Activated T-helper 17 cell treated with anti-CD3 and anti-CD28 coated beads, Interleukin-2, amount 50 U/mL, for 72 hours (primary cell): ENCODE measurements around the gene STARD3NL. TPM values are rescaled to one million over a fixed set of nuclear protein-coding genes. Genes with fewer than 3 reads are reported as not detected.
"Not testable (repeated sequence)": the region's sequence is repeated elsewhere in the genome, so short reads cannot be mapped to it uniquely, and the experiment has no call there.

Experiments used
- ATAC-seq: fragments of 150-1000 bp; cut with Tn5 transposase; replicated peaks from 2 replicates; pipeline ENCODE4 v1.10.0; 2021; ENCODE audit warnings: mild to moderate bottlenecking, moderate library complexity
- H3K27ac Mint-ChIP-seq: one replicate; pipeline ENCODE4 v1.8.0; 2022; ENCODE audit warnings: mixed read lengths
- H3K27me3 Mint-ChIP-seq: one replicate; pipeline ENCODE4 v1.8.0; 2022; ENCODE audit warnings: mixed read lengths
- H3K36me3 Mint-ChIP-seq: one replicate; pipeline ENCODE4 v1.8.0; 2022; ENCODE audit warnings: low read depth, mild to moderate bottlenecking, mixed read lengths
- H3K4me1 Mint-ChIP-seq: one replicate; pipeline ENCODE4 v1.8.0; 2022; ENCODE audit warnings: mixed read lengths
- H3K4me3 Mint-ChIP-seq: one replicate; pipeline ENCODE4 v1.8.0; 2022; ENCODE audit warnings: mild to moderate bottlenecking, mixed read lengths
- H3K9me3 Mint-ChIP-seq: one replicate; pipeline ENCODE4 v1.8.0; 2022; ENCODE audit warnings: mixed read lengths
- total RNA-seq, 2 donors: library from RNA; stranded (reverse); gene quantifications; one replicate each; pipeline ENCODE4 v1.2.3, GENCODE V29; 2022

Gene STARD3NL
- total RNA-seq, 2 donors from 2014 or later = 20.6 to 28.9 TPM

GRCh38 chr7:38171623-38172391 is 6.2 kb upstream of the STARD3NL start:
- peaks cover 14% of the 10 kb centered on the region for H3K4me1 Mint-ChIP-seq
- peak; percentile 86 for ATAC-seq
- no peaks in the 10 kb centered on the region for H3K36me3 Mint-ChIP-seq
- H3K9me3 Mint-ChIP-seq = no peaks in the 10 kb centered on the region
- H3K27me3 Mint-ChIP-seq = peaks cover 26% of the 10 kb centered on the region
- H3K27ac Mint-ChIP-seq = peak overlapping the region; percentile 24
- H3K4me3 Mint-ChIP-seq = peak overlapping the region; percentile 39

GRCh38 chr7:38175547-38175946 is 2.5 kb upstream of the STARD3NL start:
- not testable (repeated sequence) for H3K9me3 Mint-ChIP-seq, H3K4me3 Mint-ChIP-seq, H3K36me3 Mint-ChIP-seq, H3K27ac Mint-ChIP-seq, ATAC-seq
- H3K27me3 Mint-ChIP-seq = peaks cover 16% of the 10 kb centered on the region
- peaks cover 25% of the 10 kb centered on the region for H3K4me1 Mint-ChIP-seq

- H3K27ac Mint-ChIP-seq = peak overlapping the region; percentile 86
- no peaks in the 10 kb centered on the region for H3K9me3 Mint-ChIP-seq
- H3K4me3 Mint-ChIP-seq = peak overlapping the region; percentile 93
- H3K4me1 Mint-ChIP-seq = peaks cover 15% of the 10 kb centered on the region
- no peak for ATAC-seq
- H3K27me3 Mint-ChIP-seq = peaks cover 12% of the 10 kb centered on the region
- H3K36me3 Mint-ChIP-seq = no peaks in the 10 kb centered on the region
Measured at GRCh38 chr7:38177621-38178003, 433 bp upstream of the STARD3NL start.

- peak; percentile 35 for ATAC-seq
- H3K36me3 Mint-ChIP-seq = no peaks in the 10 kb centered on the region
- peak overlapping the region; percentile 93 for H3K4me3 Mint-ChIP-seq
Measured at GRCh38 chr7:38178695-38179344, 775 bp downstream of the STARD3NL start.

GRCh38 chr7:38179776-38180226 is 1.8 kb downstream of the STARD3NL start:
- Mint-ChIP-seq H3K27ac (peak overlapping the region; percentile 2), H3K9me3 (no peaks in the 10 kb centered on the region), H3K36me3 (no peaks in the 10 kb centered on the region), H3K27me3 (peaks cover 1% of the 10 kb centered on the region), H3K4me3 (peak overlapping the region; percentile 93), H3K4me1 (peaks cover 11% of the 10 kb centered on the region)
- ATAC-seq = no peak

More at GRCh38 chr7:38178695-38179344, 775 bp downstream of the STARD3NL start:
- H3K27ac Mint-ChIP-seq = peak overlapping the region; percentile 86
- H3K27me3 Mint-ChIP-seq = peaks cover 10% of the 10 kb centered on the region
- H3K4me1 Mint-ChIP-seq = peaks cover 14% of the 10 kb centered on the region
- H3K9me3 Mint-ChIP-seq = no peaks in the 10 kb centered on the region

GRCh38 chr7:38181111-38181510 is 3.1 kb downstream of the STARD3NL start:
- no peak for ATAC-seq
- H3K4me1 Mint-ChIP-seq = peaks cover 11% of the 10 kb centered on the region
- H3K27ac Mint-ChIP-seq = no peak overlapping the region
- H3K27me3 Mint-ChIP-seq = no peaks in the 10 kb centered on the region
- no peak overlapping the region for H3K4me3 Mint-ChIP-seq
- no peaks in the 10 kb centered on the region for H3K36me3 Mint-ChIP-seq
- no peaks in the 10 kb centered on the region for H3K9me3 Mint-ChIP-seq

GRCh38 chr7:38182450-38182849 is 4.4 kb downstream of the STARD3NL start:
- no peak for ATAC-seq
- no peak overlapping the region for H3K4me3 Mint-ChIP-seq
- H3K36me3 Mint-ChIP-seq = no peaks in the 10 kb centered on the region
- H3K27me3 Mint-ChIP-seq = no peaks in the 10 kb centered on the region
- H3K4me1 Mint-ChIP-seq = peaks cover 18% of the 10 kb centered on the region
- no peak overlapping the region for H3K27ac Mint-ChIP-seq
- no peaks in the 10 kb centered on the region for H3K9me3 Mint-ChIP-seq

GRCh38 chr7:38185395-38186307 is 7.6 kb downstream of the STARD3NL start:
- H3K27ac Mint-ChIP-seq = no peak overlapping the region
- H3K9me3 Mint-ChIP-seq = no peaks in the 10 kb centered on the region
- H3K36me3 Mint-ChIP-seq = no peaks in the 10 kb centered on the region
- no peaks in the 10 kb centered on the region for H3K27me3 Mint-ChIP-seq
- H3K4me1 Mint-ChIP-seq = peaks cover 30% of the 10 kb centered on the region
- no peak for ATAC-seq
- H3K4me3 Mint-ChIP-seq = no peak overlapping the region

- no peaks in the 10 kb centered on the region for H3K36me3 Mint-ChIP-seq
- H3K4me1 Mint-ChIP-seq = peaks cover 30% of the 10 kb centered on the region
- no peak for ATAC-seq
- H3K27ac Mint-ChIP-seq = no peak overlapping the region
- no peaks in the 10 kb centered on the region for H3K9me3 Mint-ChIP-seq
- no peak overlapping the region for H3K4me3 Mint-ChIP-seq
- H3K27me3 Mint-ChIP-seq = no peaks in the 10 kb centered on the region
Measured at GRCh38 chr7:38186593-38187314, 8.7 kb downstream of the STARD3NL start.

GRCh38 chr7:38187794-38188440 is 9.9 kb downstream of the STARD3NL start:
- Mint-ChIP-seq H3K4me1 (peaks cover 39% of the 10 kb centered on the region), H3K36me3 (no peaks in the 10 kb centered on the region), H3K9me3 (no peaks in the 10 kb centered on the region), H3K27ac (no peak overlapping the region), H3K4me3 (no peak overlapping the region), H3K27me3 (no peaks in the 10 kb centered on the region)
- no peak for ATAC-seq

GRCh38 chr7:38189231-38189938 is 11.3 kb downstream of the STARD3NL start:
- no peak for ATAC-seq
- Mint-ChIP-seq H3K4me1 (peaks cover 40% of the 10 kb centered on the region), H3K4me3 (no peak overlapping the region), H3K27me3 (no peaks in the 10 kb centered on the region), H3K27ac (no peak overlapping the region), H3K9me3 (no peaks in the 10 kb centered on the region), H3K36me3 (no peaks in the 10 kb centered on the region)

- Mint-ChIP-seq H3K27ac (no peak overlapping the region), H3K27me3 (no peaks in the 10 kb centered on the region), H3K9me3 (no peaks in the 10 kb centered on the region), H3K36me3 (no peaks in the 10 kb centered on the region), H3K4me3 (no peak overlapping the region), H3K4me1 (peaks cover 40% of the 10 kb centered on the region)
- no peak for ATAC-seq
Measured at GRCh38 chr7:38190011-38190410, 12.0 kb downstream of the STARD3NL start.

- H3K27me3 Mint-ChIP-seq = no peaks in the 10 kb centered on the region
- H3K9me3 Mint-ChIP-seq = no peaks in the 10 kb centered on the region
- no peak overlapping the region for H3K4me3 Mint-ChIP-seq
- no peak overlapping the region for H3K27ac Mint-ChIP-seq
- peaks cover 37% of the 10 kb centered on the region for H3K4me1 Mint-ChIP-seq
- ATAC-seq = no peak
- H3K36me3 Mint-ChIP-seq = no peaks in the 10 kb centered on the region
Measured at GRCh38 chr7:38191791-38192190, 13.7 kb downstream of the STARD3NL start.
